ENCODE data around the gene ALG8.
"Not testable (repeated sequence)": the region's sequence is repeated elsewhere in the genome, so short reads cannot be mapped to it uniquely, and the experiment has no call there.

The ALG8 gene

DNA sequence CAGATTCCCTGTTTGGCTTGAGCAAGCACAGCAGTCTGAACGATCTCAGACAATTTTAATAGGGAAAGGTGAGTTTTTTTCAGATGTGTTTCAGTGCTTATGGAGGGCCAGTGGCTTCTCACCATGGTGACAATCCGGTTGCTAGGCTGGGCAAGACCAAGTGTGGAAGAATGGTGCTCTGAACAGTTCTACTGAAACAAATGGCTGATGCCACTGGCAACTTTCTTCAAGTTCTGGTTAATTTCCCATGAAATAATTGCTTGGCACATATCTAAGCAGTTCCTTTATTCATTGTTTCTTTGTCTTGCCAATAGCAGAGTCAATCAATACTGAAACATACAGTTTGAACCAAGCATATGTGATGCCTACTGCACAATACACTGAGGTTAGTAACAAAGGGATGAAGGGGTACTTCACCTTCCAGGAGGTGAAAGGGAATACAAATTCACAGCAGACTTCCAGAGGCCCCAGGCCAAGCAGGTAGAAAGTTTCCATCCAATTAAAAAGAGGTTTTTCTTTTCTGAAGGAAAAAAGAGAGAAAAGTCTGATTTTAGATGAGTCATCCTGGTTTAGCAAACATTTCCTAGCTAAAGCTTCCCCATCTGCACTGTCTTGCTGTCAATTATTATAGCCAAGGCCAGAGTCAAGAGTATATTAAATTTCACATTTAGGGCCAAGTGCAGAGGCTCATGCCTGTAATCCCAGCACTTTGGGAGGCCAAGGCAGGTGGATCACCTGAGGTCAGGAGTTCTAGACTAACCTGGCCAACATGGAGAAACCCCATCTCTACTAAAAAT, 38.6 kb downstream of the ALG8 start:
- no peak for TF ChIP-seq POLR2A (IDR thresholded peaks at IDR 0.05; ENCODE audit: low read depth, low read length)
- FAIRE-seq (no peak), DNase-seq (ENCODE audit: insufficient read length, low spot score) (no peak)

DNA sequence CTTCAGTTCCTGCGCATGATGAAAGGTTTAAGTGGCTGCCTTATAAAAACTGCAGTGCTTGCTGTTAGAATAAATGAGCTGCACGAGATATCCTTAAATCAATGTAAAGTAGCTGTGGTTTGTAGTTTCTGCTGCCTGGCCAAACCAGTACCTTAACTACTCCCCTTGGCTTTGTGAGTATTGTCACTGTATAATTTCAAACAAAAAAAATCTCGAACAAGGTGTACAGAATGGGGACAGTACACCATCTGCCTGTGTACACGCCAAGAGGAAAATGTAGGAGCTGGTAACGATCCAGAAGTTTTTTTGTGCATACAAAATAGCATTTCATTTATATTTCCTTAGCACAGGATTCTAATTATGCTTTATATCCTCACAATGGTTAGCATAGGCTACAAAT, 39.2 kb downstream of the ALG8 start:
- DNase-seq (ENCODE audit: insufficient read length, low spot score) (no peak), FAIRE-seq (no peak)
- no peak for TF ChIP-seq POLR2A (IDR thresholded peaks at IDR 0.05; ENCODE audit: low read depth, low read length)

DNA sequence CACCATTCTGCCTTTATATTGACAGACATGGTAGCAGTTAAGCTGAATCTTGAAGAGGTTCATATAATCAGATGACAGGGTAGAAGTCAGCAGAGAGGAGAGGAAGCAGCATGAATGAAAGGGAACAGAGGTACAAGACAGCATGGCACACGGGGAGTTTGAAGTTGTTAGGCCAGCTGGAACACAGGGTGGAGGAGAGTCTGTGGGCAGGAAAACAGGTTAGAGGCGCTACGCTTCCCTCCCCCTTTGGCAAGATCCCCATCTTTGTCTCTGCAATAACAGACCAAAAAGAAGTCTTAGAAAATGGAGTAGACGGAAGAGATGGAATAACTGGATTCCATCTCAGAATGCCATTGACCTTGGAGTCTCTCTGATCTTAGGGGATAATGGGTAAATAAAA, 39.8 kb downstream of the ALG8 start:
- TF ChIP-seq POLR2A (IDR thresholded peaks at IDR 0.05; ENCODE audit: low read depth, low read length): no peak
- FAIRE-seq (no peak), DNase-seq (ENCODE audit: insufficient read length, low spot score) (no peak)

DNA sequence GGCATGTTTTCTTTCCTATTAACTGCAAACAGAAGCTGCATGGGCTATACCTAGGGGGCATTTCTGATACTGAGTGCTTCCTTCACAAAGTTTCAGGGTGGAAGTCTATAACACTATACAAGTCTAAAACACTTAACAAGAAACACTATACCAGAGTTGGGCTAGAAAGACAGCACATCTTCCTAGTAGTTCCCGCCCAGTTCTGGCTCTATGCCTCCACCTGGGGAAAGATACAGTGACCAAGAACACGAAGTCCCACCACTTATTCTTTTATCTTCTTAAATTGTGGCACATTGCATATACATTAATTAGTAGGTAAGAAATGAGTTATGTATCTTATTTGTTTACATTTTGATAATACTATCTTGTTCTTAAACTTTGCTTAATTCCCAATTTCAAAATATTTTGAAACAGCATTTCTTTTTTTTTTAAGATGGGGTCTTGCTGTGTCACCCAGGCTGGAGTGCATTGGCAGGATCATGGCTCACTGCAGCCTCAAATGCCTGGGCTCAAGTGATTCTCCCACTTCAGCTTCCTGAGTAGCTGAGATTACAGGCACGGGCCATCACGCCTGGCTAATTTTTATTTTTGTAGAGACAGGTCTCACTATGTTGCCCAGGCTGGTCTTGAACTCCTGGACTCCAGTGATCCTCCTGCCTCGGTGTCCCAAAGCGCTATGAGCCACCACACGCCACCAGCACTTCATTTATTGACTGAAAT, 41.6 kb downstream of the ALG8 start:
- FAIRE-seq: no peak
- TF ChIP-seq POLR2A (IDR thresholded peaks at IDR 0.05; ENCODE audit: low read depth, low read length): no peak

DNA sequence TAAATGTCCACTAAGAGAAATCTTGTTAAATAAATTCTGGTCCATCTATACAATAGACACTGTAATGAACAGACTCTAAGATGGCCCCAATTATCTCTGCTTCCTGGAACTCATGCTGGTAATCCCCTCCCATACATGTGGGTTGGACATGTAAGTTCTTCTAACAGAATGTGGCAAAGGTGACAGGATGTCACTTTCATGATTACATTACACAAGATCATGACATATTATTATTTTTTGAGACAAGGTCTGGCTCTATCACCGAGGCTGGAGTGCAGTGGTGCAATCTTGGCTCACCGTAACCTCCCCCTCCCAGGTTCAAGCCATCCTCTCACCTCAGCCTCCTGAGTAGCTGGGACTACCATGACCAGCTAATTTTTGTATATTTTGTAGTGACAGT, 45.2 kb downstream of the ALG8 start:
- no peak for DNase-seq (ENCODE audit: insufficient read length, low spot score)
- FAIRE-seq: no peak
- no peak for TF ChIP-seq POLR2A (IDR thresholded peaks at IDR 0.05; ENCODE audit: low read depth, low read length)

More for the DNA sequence above, 41.6 kb downstream of the ALG8 start:
- DNase-seq (ENCODE audit: insufficient read length, low spot score): no peak

DNA sequence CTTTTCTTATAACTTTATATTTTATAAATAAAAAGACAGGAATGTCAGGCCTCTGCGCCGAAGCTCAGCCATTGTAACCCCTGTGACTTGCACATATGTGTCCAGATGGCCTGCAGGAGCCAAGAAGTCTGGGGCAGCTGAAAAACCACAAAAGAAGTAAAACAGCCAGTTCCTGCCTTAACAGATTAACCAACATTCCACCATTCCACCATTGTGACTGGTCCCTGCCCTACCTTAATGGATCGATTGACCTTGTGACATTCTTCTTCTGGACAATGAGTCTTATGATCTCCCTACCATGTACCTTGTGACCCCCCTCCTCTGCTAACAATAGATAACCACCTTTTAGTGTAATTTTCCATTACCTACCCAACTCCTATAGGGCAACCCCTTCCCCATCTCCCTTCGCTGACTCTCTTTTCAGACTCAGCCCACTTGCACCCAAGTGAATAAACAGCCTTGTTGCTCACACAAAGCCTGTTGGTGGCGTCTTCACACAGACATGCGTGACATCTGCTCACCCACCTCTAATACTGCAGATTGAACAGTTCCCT, 52.8 kb downstream of the ALG8 start:
- not testable (repeated sequence) for DNase-seq (ENCODE audit: insufficient read length, low spot score); FAIRE-seq

DNA sequence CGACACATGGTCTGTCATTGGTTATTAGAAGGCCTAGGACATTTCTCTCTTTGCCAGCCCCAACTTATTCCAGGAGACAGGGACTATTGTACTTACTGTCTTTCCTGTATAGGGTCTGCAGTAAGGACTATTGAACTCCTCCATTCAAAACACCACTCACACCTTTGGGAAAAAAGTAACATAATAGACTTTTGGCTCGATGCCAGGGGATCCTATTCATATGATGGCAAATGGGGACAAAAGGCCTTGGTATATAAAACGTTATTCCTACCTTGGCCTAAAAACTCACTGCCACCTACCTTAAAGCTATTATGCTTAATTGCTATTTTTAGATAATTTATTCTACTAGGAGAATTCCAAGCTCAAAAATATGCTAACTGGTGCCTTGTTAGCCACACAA, 53.5 kb downstream of the ALG8 start:
- no peak for FAIRE-seq
- TF ChIP-seq POLR2A (IDR thresholded peaks at IDR 0.05; ENCODE audit: low read depth, low read length): no peak
- DNase-seq (ENCODE audit: insufficient read length, low spot score): no peak

DNA sequence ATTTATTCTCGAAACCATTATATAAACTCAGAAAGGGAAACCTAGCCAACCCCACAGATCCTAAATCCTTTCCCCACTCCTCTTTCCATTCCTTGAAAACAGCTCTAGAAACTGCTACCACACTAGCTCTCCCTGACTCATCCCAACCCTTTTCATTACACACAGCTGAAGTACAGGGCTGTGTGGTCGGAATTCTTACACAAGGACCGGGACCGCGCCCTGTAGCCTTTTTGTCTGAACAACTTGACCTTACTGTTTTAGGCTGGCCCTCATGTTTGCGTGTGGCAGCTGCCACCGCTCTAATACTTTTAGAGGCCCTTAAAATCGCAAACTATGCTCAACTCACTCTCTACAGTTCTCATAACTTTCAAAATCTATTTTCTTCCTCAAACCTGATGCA, 54.9 kb downstream of the ALG8 start:
- DNase-seq (ENCODE audit: insufficient read length, low spot score); FAIRE-seq: not testable (repeated sequence)

DNA sequence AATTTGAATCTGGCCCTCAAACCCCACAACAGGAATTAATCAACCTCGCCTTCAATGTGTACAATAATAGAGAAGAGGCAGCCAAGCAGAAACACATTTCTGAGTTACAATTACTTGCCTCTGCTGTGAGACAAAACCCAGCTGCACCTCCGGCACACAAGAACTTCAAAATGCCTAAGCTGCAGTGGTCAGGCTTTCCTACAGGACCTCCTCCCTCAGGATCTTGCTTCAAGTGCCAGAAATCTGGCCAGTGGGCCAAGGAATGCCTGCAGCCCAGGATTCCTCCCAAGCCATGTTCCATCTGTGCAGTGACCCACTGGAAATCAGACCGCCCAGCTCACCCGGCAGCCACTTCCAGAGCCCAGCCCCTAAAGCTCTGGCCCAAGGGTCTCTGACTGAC, 56.4 kb downstream of the ALG8 start:
- DNase-seq (ENCODE audit: insufficient read length, low spot score): no peak
- TF ChIP-seq POLR2A (IDR thresholded peaks at IDR 0.05; ENCODE audit: low read depth, low read length): no peak
- FAIRE-seq: no peak

DNA sequence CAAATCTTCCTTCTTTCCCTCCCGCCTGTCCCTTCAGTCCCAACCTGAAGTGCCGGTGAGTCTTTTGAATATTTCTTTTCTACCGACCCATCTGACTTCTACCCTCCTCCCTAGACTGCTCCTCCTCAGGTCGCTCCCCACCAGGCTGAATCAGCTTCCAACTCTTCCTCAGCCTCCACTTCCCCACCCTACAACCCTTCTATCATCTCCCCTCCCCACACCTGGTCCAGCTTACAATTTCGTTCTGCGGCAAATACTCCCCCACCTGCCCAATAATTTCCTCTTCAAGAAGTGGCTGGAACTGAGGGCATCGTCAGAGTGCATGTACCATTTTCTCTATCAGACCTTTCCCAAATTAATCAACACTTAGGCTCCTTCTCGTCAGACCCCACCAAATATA, 57.3 kb downstream of the ALG8 start:
- TF ChIP-seq POLR2A (IDR thresholded peaks at IDR 0.05; ENCODE audit: low read depth, low read length): no peak

DNA sequence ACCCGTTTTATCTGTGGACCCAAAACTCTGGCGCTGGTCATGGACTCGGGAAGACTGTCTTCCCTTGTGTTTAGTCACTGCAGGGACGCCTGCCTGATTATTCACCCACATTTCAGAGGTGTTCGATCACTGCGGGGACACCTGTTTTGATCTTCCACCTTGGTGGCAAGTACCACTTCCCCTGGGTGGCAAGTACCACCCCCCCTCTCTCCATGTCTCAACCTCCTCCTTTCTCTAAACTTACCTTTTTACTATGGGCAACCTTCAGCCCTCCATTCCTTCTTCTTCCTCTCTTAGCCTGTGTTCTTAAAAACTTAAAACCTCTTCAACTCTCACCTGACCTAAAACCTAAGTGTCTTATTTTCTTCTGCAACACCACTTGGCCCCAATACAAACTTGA, 57.8 kb downstream of the ALG8 start:
- DNase-seq (ENCODE audit: insufficient read length, low spot score) (no peak), FAIRE-seq (no peak)
- TF ChIP-seq POLR2A (IDR thresholded peaks at IDR 0.05; ENCODE audit: low read depth, low read length): no peak

More for the DNA sequence above, 57.3 kb downstream of the ALG8 start:
- DNase-seq (ENCODE audit: insufficient read length, low spot score) (no peak), FAIRE-seq (no peak)

DNA sequence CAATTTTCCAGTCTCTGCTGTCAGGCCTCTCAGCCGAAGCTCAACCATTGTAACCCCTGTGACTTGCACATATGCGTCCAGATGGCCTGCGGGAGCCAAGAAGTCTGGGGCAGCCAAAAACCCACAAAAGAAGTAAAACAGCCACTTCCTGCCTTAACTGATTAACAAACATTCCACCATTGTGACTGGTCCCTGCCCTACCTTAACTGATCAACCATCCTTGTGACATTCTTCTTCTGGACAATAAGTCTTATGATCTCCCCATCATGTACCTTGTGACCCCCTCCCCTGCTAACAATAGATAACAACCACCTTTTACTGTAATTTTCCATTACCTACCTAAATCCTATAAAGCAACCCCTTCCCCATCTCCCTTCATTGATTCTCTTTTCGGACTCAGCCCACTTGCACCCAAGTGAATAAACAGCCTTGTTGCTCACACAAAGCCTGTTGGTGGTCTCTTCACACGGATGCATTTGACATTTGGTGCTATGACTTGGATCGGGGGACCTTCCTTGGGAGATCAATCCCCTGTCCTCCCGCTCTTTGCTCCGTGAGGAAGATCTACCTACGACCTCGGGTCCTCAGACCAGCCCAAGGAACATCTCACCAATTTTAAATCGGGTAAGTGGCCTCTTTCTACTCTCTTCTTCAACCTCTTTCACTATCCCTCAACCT, 58.5 kb downstream of the ALG8 start:
- FAIRE-seq: no peak
- no peak for DNase-seq (ENCODE audit: insufficient read length, low spot score)
- no peak for TF ChIP-seq POLR2A (IDR thresholded peaks at IDR 0.05; ENCODE audit: low read depth, low read length)

DNA sequence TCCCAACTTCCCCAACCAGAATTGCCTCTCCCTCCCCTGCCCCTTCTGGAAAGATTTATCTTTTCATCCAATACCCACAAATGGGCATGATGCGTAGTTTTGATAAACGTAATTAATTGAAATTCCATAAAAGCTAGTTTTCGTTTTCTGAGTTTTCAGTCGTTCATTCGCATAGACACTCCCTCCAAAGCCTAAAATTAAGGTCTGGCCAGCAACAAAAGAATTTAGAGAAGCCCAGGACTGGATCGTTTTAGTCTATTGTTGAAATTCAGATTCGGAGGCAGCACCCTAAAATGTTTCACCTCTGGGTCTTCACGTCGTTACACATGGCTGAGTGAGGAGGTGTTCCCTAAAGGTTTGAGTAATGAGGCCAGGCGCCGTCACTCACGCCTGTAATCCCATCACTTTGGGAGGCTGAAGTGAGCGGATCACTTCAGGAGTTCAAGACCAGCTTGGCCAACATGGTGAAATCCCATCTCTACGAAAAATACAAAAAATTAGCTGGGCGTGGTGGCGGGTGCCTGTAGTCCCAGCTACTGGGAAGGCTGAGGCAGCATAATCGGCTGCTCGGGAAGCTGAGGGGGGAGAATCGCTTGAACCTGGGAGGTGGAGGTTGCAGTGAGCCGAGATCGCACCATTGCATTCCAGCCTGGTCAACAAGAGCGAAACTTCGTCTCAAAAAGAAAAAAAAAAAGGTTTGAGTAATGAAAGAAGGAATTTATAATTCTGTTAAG, 59.2 kb downstream of the ALG8 start:
- FAIRE-seq: no peak
- DNase-seq (ENCODE audit: insufficient read length, low spot score): no peak
- TF ChIP-seq POLR2A (IDR thresholded peaks at IDR 0.05; ENCODE audit: low read depth, low read length): no peak
